Vagina (tissue), 2 donors: ENCODE data around the gene ATP6V0E1.
"Not testable (repeated sequence)": the region's sequence is repeated elsewhere in the genome, so short reads cannot be mapped to it uniquely, and the experiment has no call there.

Experiments
- CTCF ChIP-seq, 3 experiments: fragments of 450-650 bp in 2 of 3; fragments of 200-600 bp in 1 of 3; sonication (generic) in 1 of 3; IDR thresholded peaks; one replicate each; pipeline ENCODE4 v1.5.1; 2017 to 2019; ENCODE audit warnings: antibody characterized with exemption in 3 of 3, mild to moderate bottlenecking in 2 of 3, moderate library complexity in 2 of 3
- POLR2A ChIP-seq, 2 donors: fragments of 450-650 bp; IDR thresholded peaks; one replicate each; pipeline ENCODE4 v1.6.1; 2017; ENCODE audit warnings: antibody characterized with exemption in 2 of 2, mild to moderate bottlenecking in 2 of 2, moderate library complexity in 2 of 2
- POLR2AphosphoS5 ChIP-seq, 2 donors: sonication (generic); formaldehyde crosslinking; IDR thresholded peaks; one replicate each; pipeline ENCODE4 v1.9.0; 2017; ENCODE audit warnings: antibody characterized with exemption in 2 of 2, mild to moderate bottlenecking in 2 of 2, low read depth in 1 of 2; ENCODE audit not compliant: insufficient read depth in 1 of 2

GRCh38 chr5:173047096-173047837 lies 63.7 kb downstream of the ATP6V0E1 start:
- not testable (repeated sequence) for TF ChIP-seq CTCF (IDR thresholded peaks at IDR 0.05); POLR2A (IDR thresholded peaks at IDR 0.05); POLR2AphosphoS5 (IDR thresholded peaks at IDR 0.05; ENCODE audit: insufficient read depth in 1 of 2, low read depth in 1 of 2)
